Esophagus muscularis mucosa (tissue), 4 donors: ENCODE results near the gene PPP4R3A.
"Not testable (repeated sequence)": the region's sequence is repeated elsewhere in the genome, so short reads cannot be mapped to it uniquely, and the experiment has no call there.

Source experiments
- EP300 ChIP-seq: sonication (generic); formaldehyde crosslinking; IDR thresholded peaks from one replicate; pipeline ENCODE4 v1.6.1; 2017; ENCODE audit warnings: antibody characterized with exemption
- POLR2A ChIP-seq: fragments of 450-650 bp; IDR thresholded peaks from one replicate; pipeline ENCODE4 v1.6.1; 2017; ENCODE audit warnings: antibody characterized with exemption, moderate library complexity, mild to moderate bottlenecking, low read depth
- TF ChIP-seq, protein P1 (sequence below), 3 experiments: fragments of 200-600 bp in 2 of 3; fragments of 450-650 bp in 1 of 3; sonication (generic) in 2 of 3; IDR thresholded peaks; one replicate each; pipeline ENCODE4 v1.5.1; 2017 to 2019; ENCODE audit warnings: antibody characterized with exemption in 3 of 3, mild to moderate bottlenecking in 2 of 3, moderate library complexity in 1 of 3

DNA sequence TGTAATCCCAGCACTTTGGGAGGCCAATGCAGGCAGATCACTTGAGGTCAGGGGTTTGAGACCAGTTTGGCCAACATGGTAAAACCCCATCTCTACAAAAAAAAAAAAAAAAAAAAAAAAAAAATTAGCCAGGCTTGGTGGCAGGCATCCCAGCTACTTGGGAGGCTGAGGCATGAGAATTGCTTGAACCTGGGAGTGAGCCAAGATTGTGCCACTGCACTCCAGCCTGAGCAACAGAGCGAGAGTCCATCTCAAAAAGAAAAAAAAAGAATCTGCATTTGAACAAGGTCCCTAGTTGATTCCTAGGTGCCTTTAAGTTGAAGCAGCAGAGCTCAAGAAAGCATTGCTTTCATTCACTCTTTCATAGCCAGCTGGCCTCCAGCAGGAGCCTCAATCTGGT, 81.2 kb downstream of the PPP4R3A start:
- not testable (repeated sequence) for TF ChIP-seq POLR2A, EP300
- TF ChIP-seq, protein P1, sequence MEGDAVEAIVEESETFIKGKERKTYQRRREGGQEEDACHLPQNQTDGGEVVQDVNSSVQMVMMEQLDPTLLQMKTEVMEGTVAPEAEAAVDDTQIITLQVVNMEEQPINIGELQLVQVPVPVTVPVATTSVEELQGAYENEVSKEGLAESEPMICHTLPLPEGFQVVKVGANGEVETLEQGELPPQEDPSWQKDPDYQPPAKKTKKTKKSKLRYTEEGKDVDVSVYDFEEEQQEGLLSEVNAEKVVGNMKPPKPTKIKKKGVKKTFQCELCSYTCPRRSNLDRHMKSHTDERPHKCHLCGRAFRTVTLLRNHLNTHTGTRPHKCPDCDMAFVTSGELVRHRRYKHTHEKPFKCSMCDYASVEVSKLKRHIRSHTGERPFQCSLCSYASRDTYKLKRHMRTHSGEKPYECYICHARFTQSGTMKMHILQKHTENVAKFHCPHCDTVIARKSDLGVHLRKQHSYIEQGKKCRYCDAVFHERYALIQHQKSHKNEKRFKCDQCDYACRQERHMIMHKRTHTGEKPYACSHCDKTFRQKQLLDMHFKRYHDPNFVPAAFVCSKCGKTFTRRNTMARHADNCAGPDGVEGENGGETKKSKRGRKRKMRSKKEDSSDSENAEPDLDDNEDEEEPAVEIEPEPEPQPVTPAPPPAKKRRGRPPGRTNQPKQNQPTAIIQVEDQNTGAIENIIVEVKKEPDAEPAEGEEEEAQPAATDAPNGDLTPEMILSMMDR (IDR thresholded peaks at IDR 0.05), result not testable (repeated sequence)
